Spinal cord (tissue), 10 donors: ENCODE results near the gene DIABLO. TPM values are rescaled to one million over a fixed set of nuclear protein-coding genes. Genes with fewer than 3 reads are reported as not detected.
"Not testable (repeated sequence)": the region's sequence is repeated elsewhere in the genome, so short reads cannot be mapped to it uniquely, and the experiment has no call there.

Experiments
- DNase-seq, 6 donors: peaks; one replicate each; pipeline versions ENCODE4 v3.0.0 to v3.0.0-alpha.2; 2013 to 2015; ENCODE audit warnings: low spot score in 6 of 6, low read depth in 4 of 6
- H3K27ac ChIP-seq: one replicate; pipeline ENCODE4 v1.5.1; 2013; ENCODE audit warnings: low read depth, low read length, control low read depth
- H3K27me3 ChIP-seq: one replicate; pipeline ENCODE4 v1.6.1; 2013; ENCODE audit warnings: low read length; ENCODE audit not compliant: control insufficient read depth, insufficient read depth
- H3K36me3 ChIP-seq: one replicate; pipeline ENCODE4 v1.6.1; 2013; ENCODE audit warnings: low read length; ENCODE audit not compliant: control insufficient read depth, insufficient read depth
- H3K4me1 ChIP-seq: one replicate; pipeline ENCODE4 v1.6.1; 2013; ENCODE audit warnings: low read length; ENCODE audit not compliant: control insufficient read depth, insufficient read depth
- H3K4me3 ChIP-seq: one replicate; pipeline ENCODE4 v1.5.1; 2013; ENCODE audit warnings: low read depth, low read length, control low read depth
- H3K9me3 ChIP-seq: one replicate; pipeline ENCODE4 v1.6.1; 2013; ENCODE audit warnings: low read length; ENCODE audit not compliant: control insufficient read depth, insufficient read depth
- WGBS: methylation state at CpG from one replicate; pipeline ENCODE4 v1.1.5; 2013; ENCODE audit warnings: missing lambda C conversion rate; ENCODE audit not compliant: insufficient coverage; 5-methylcytosine and 5-hydroxymethylcytosine counted together
- polyA plus RNA-seq, 2 donors: library from polyadenylated mRNA; unstranded; fragments of 120-200 nt; gene quantifications; one replicate each; pipeline ENCODE4 v1.2.1, GENCODE V29; 2013; ENCODE audit not compliant: insufficient read length in 2 of 2
- total RNA-seq, 2 donors: library from RNA; depleted of rRNA in 1 of 2; stranded (reverse); fragments of 120-200 nt in 1 of 2; fragments of >200 nt in 1 of 2; gene quantifications; one replicate each; pipeline versions ENCODE4 v1.2.3 to v1.2.4, GENCODE V29; 2013 to 2014
- donor health status: healthy.

DIABLO gene
- total and polyA plus RNA-seq, 4 donors = 54.9 to 74.9 (median 69.1) TPM

DNA sequence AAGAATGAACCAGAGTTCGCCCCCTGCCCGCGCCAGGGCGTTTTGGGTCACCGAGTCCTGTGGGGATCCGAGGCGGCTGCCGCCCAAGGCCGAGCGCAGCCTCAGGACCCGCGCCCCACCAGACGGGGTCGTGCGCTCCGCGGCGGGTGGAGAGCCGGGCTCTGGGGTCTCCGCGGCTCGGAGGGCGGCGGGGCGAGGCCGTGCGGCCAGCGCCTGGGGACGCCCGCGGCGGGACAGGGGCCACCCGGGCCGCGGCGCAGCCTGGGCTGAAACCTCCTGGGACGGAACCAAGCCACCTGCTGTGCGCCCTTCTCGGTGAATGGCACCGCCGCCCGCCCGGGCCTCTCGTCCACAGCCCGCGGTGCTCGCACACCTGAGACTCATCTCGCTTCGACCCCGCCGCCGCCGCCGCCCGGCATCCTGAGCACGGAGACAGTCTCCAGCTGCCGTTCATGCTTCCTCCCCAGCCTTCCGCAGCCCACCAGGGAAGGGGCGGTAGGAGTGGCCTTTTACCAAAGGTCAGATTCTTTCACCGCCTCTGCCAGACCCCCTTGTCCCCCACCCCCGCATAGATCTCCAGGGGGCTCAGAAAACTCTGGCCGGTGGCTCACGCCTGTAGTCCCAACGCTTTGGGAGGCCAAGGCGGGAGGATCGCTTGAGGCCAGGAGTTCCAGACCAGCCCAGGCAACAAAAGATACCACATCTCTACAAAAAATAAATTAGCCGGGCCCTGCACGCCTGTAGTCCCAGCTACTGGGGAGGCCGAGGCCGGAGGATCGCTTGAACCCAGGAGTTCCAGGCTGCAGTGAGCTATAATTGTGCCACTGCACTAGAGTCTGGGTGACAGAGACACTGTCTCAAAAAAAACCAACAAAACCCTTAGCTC lies 21.4 kb downstream of the DIABLO start:
- H3K27me3 ChIP-seq = peaks cover 39% of the 10 kb centered on the region
- H3K4me1 ChIP-seq = peaks cover 24% of the 10 kb centered on the region
- WGBS = 6% methylated on average over 67 of the region's 71 CpGs
- no peak overlapping the region for H3K4me3 ChIP-seq
- H3K27ac ChIP-seq = no peak overlapping the region
- DNase-seq = no peak
- H3K36me3 ChIP-seq = peaks cover 44% of the 10 kb centered on the region
- no peaks in the 10 kb centered on the region for H3K9me3 ChIP-seq

DNA sequence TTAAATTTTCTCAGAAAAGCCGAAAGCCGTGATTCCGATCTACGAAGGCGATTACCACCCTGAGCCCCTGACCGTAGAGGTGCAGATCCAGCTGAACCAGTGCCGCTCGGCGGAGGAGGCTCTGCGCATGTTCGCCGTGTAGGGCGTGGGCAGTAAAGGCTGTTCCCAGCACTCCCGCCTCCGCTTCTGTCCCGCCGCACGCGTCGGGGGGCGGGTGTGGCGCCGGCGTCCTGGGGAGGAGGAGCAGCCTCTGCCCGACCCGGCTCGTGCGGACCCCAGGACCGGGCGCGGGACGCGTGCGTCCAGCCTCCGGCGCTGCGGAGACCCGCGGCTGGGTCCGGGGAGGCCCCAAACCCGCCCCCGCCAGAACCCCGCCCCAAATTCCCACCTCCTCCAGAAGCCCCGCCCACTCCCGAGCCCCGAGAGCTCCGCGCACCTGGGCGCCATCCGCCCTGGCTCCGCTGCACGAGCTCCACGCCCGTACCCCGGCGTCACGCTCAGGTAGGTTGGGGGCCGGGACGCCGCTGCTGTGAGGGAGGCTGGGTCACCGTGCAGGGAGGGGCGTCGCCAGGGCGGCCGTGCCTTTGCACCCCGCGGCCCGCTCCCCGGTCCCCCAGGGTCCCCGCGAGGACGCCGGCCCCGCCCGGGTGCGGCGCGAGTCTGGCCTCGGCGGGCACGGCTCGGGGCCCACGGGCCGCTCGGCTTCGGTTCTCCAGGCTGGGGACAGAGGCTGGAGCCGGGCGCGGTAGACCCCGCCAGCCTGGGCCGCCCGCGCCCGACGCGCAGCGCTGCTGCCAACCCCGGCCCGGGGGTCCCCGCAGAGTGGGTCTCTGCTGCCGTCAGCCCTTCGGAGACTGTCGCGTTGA lies 22.3 kb downstream of the DIABLO start, which contains the start of gene B3GNT4:
B3GNT4 (plus strand) TSS at position 409 of the 866 bp plus-strand sequence. CDS start 910 bp downstream, outside the sequence.
- H3K4me3 ChIP-seq = peak within 1 kb of the TSS; percentile 48
- no peaks in the 10 kb centered on the region for H3K9me3 ChIP-seq
- DNase-seq = peak in 5 of 6 donors; percentile 37 to 89 (median 41)
- peaks cover 36% of the 10 kb centered on the region for H3K36me3 ChIP-seq
- no peak within 1 kb of the TSS for H3K27ac ChIP-seq
- peaks cover 39% of the 10 kb centered on the region for H3K27me3 ChIP-seq
- under 1% methylated on average over 102 of the region's 104 CpGs for WGBS
- H3K4me1 ChIP-seq = peaks cover 24% of the 10 kb centered on the region

DNA sequence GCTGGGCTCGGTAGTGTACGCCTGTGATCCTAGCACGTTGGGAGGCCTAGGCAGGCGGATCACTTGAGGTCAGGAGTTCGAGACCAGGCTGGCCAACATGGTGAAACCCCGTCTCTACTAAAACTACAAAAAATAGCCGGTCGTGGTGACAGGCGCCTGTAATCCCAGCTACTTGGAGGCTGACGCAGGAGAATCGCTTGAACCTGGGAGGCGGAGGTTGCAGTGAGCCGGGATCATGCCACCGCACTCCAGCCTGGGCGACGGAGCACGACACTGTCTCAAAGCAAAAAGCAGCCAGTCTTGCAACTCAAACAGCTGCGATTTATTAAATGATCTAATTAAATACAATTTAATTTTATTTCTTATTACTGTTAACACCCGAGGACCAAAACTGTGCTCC lies 23.0 kb downstream of the DIABLO start:
- Histone ChIP-seq H3K36me3 (peaks cover 29% of the 10 kb centered on the region), H3K4me1 (peaks cover 24% of the 10 kb centered on the region), H3K27me3 (peaks cover 39% of the 10 kb centered on the region), H3K4me3 (peak overlapping the region; percentile 48)
- not testable (repeated sequence) for H3K9me3 ChIP-seq, DNase-seq, H3K27ac ChIP-seq
- WGBS = 64% methylated on average over 15 of the region's 19 CpGs

DNA sequence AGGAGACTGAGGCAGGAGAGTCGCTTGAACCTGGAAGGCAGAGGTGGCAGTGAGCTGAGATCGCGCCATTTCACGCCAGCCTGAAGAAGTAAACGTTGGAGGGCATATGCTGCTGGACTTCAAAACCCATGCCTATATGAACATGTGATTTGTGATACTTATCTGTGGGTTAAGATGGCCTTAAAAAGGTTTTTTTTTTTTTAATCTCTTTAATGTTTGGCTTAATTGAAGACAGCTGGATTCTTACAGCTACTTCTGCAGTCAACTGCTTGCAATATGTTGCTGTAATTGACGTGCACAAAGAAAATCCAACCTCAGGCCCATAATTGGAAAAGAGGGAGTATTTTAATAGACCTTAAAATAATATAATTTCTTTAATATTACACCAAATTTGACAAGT lies 23.8 kb downstream of the DIABLO start:
- peaks cover 24% of the 10 kb centered on the region for H3K4me1 ChIP-seq
- H3K27me3 ChIP-seq = peaks cover 39% of the 10 kb centered on the region
- H3K4me3 ChIP-seq = no peak overlapping the region
- no peak for DNase-seq
- H3K36me3 ChIP-seq = peaks cover 22% of the 10 kb centered on the region
- no peak overlapping the region for H3K27ac ChIP-seq
- no peaks in the 10 kb centered on the region for H3K9me3 ChIP-seq
- 93% methylated on average over 5 of the region's 6 CpGs for WGBS

DNA sequence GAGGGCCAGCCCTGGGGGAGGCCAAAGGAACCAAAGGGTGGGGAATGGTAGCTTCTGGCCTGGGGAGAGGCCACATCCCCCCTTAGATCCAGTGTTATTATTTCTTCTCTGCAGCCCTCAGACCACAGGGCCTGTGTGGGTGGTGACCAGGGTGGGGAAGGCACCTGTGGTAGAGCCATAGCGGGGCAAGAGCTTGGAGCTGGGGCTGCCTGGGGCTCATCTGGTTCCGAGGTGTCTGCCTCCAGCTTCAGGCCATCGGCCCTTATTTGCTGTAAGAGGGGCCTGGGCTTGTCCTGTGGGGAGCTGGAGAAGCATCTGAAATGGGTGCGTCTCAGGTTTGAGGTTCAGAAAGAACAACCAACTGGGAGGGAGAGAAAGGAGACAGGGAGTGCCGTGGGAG lies 24.5 kb downstream of the DIABLO start:
- 96% methylated on average over 4 of the region's 5 CpGs for WGBS
- peaks cover 39% of the 10 kb centered on the region for H3K27me3 ChIP-seq

DNA sequence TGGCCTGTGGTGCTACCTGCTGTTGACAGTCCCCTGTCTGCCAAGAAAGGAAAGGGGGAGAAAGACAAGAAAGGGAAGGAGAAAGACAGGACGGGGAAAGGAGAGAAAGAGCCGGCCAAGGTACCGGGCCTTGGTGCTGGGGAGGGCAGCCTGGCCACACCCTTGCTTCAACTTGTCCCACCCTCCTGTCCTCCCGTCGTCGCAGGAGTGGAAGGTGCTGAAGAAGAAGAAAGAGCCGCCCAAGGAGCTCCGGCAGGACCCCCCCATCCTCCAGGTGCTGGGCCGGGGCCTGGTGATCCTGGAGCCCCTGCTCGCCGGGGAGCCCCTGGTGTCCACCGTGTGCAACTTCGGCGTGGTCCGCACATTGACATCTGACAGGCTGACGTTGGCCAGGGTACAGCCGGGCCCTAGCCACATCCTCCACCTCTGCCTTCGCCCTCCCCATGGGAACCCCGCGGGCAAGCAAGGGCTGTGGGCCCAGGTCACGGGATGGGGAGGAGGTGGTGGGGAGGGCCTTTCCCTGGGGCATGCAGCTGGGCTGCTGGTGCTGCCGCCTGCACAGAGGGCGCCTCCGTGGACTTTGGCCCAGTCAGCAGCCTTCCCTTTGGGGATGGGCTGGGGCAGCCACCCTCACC lies 25.2 kb downstream of the DIABLO start:
- Histone ChIP-seq H3K4me1 (peaks cover 19% of the 10 kb centered on the region), H3K27ac (no peak overlapping the region), H3K9me3 (no peaks in the 10 kb centered on the region), H3K27me3 (peaks cover 33% of the 10 kb centered on the region), H3K4me3 (no peak overlapping the region), H3K36me3 (peaks cover 11% of the 10 kb centered on the region)
- no peak for DNase-seq
- WGBS = 59% methylated on average over 17 of the region's 24 CpGs

More for the DNA sequence above, 24.5 kb downstream of the DIABLO start:
- Histone ChIP-seq H3K36me3 (peaks cover 16% of the 10 kb centered on the region), H3K4me3 (no peak overlapping the region), H3K9me3 (no peaks in the 10 kb centered on the region), H3K27ac (no peak overlapping the region), H3K4me1 (peaks cover 24% of the 10 kb centered on the region)
- DNase-seq = no peak

DNA sequence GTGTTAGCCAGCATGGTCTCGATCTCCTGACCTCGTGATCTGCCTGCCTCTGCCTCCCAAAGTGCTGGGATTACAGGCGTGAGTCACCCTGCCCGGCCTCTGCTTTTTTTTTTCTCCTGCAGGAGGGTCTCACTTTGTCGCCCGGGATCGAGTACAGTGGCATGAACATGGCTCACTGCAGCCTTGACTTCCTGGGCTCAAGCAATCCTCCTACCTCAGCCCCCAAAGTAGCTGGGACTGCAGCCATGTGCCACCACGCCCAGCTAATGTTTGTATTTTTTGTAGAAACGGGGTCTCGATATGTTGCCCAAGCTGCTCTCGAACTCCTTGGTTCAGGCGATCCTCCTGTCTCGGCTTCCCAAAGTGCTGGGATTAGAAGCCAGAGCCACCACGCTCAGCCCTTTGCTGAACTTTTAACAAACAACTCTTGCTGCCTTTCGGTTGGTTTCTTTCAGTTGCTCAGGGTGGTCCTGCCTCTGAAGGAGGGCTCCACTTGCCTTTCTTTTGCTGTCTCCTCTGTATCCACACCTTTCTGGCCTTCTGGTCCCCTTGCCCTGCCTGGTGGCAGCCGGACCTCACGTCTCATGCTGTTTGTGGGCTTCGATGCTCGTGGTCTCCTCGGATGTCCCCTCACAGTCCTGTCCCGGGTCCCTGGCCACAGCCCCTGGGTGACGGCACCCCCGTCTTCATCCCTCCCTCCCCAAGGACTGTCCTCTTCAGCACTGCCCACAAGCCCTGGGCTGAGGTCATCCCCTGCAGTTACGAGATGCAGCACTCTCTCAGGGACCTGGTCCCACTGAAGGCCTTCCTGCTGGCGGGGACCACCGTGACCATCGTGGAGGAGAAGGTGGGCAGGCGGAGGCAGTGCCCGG lies 26.1 kb downstream of the DIABLO start:
- H3K36me3 ChIP-seq = peaks cover 9% of the 10 kb centered on the region
- WGBS = 88% methylated on average over 25 of the region's 29 CpGs
- peaks cover 24% of the 10 kb centered on the region for H3K27me3 ChIP-seq
- no peak for DNase-seq
- no peaks in the 10 kb centered on the region for H3K9me3 ChIP-seq
- no peak overlapping the region for H3K4me3 ChIP-seq
- H3K27ac ChIP-seq = no peak overlapping the region
- peaks cover 11% of the 10 kb centered on the region for H3K4me1 ChIP-seq

DNA sequence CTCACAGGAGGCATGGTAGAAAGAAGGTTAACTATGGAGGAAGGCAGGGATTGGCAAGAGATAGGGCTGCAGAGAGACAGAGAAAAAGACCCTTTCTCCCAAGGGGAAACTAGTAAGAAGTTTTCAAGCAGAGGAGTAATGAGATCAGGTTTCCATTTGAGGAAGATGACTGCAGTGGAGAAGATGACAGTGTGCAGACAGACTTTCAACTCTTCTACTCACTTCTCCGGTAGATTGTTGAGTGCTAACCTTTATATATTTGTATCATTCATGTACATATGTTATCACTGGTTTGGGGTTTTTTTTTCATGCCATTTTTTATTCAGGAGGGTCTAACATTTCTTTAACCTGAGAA lies 28.3 kb downstream of the DIABLO start:
- Histone ChIP-seq H3K36me3 (peaks cover 8% of the 10 kb centered on the region), H3K9me3 (no peaks in the 10 kb centered on the region), H3K4me1 (no peaks in the 10 kb centered on the region), H3K4me3 (no peak overlapping the region), H3K27me3 (peaks cover 9% of the 10 kb centered on the region), H3K27ac (no peak overlapping the region)
- no CpG with 5 or more reads among the region's 1 CpG for WGBS
- no peak for DNase-seq
